ENCODE results near the gene NPIPB2. TPM values are rescaled to one million over a fixed set of nuclear protein-coding genes. Genes with fewer than 3 reads are reported as not detected.

The NPIPB2 gene
- total and polyA plus RNA-seq, 2 of the 13 experiments (the other 11 are each of a cell fraction or from before 2014, with no cell fraction given) = 1.8 to 4.1 TPM

- no peak for TF ChIP-seq SOX13 (IDR thresholded peaks at IDR 0.05)
- TF ChIP-seq SOX13 (CRISPR knock-in tag; conservative IDR thresholded peaks at IDR 0.05 in 1 of 2, IDR thresholded peaks at IDR 0.05 in 1 of 2) = no peak
- TF ChIP-seq ZNF564 (CRISPR knock-in tag; IDR thresholded peaks at IDR 0.05) = no peak
- no peak for TF ChIP-seq ZFP36L2 (CRISPR knock-in tag; IDR thresholded peaks at IDR 0.05)
- 0 out of 2 replicates have a peak, but pooled peaks have one; percentile 47 for TF ChIP-seq ZNF292 (CRISPR knock-in tag; IDR thresholded peaks at IDR 0.05; ENCODE audit: borderline replicate concordance, low read depth)
- no peak for TF ChIP-seq HNRNPH1 (optimal IDR thresholded peaks at IDR 0.05; ENCODE audit: low read depth, low read length)
- 0 out of 2 replicates have a peak, but pooled peaks have one; percentile 26 for TF ChIP-seq ZNF773 (CRISPR knock-in tag; IDR thresholded peaks at IDR 0.05; ENCODE audit: borderline replicate concordance)
- TF ChIP-seq THYN1 (CRISPR knock-in tag; IDR thresholded peaks at IDR 0.05; ENCODE audit: borderline replicate concordance, low read depth) = no peak
- no peak for TF ChIP-seq ATF1 (CRISPR knock-in tag; IDR thresholded peaks at IDR 0.05)
- no peak for TF ChIP-seq ZNF891 (CRISPR knock-in tag; IDR thresholded peaks at IDR 0.05)
- TF ChIP-seq ZNF12 (CRISPR knock-in tag; IDR thresholded peaks at IDR 0.05) = no peak
- TF ChIP-seq ZNF431 (CRISPR knock-in tag; IDR thresholded peaks at IDR 0.05; ENCODE audit: borderline replicate concordance, low read depth) = no peak
- 0 out of 2 replicates have a peak, but pooled peaks have one; percentile 12 for TF ChIP-seq GFI1 (CRISPR knock-in tag; IDR thresholded peaks at IDR 0.05; ENCODE audit: borderline replicate concordance)
- no peak for TF ChIP-seq MED1 (CRISPR knock-in tag; IDR thresholded peaks at IDR 0.05)
- no peak for TF ChIP-seq BATF2 (CRISPR knock-in tag; IDR thresholded peaks at IDR 0.05)
- TF ChIP-seq SMARCC2 (IDR thresholded peaks at IDR 0.05) = no peak
- TF ChIP-seq FIP1L1 (IDR thresholded peaks at IDR 0.05; ENCODE audit: borderline replicate concordance, insufficient read depth, low read depth, low read length) = no peak
- TF ChIP-seq ATF6 (CRISPR knock-in tag; conservative IDR thresholded peaks at IDR 0.05) = no peak
- no peak for TF ChIP-seq SMYD3 (CRISPR knock-in tag; IDR thresholded peaks at IDR 0.05)
- no peak for TF ChIP-seq IRF2 (CRISPR knock-in tag; IDR thresholded peaks at IDR 0.05)
- no peak for TF ChIP-seq ZNF263 (CRISPR knock-in tag; IDR thresholded peaks at IDR 0.05)
- TF ChIP-seq ZNF30 (CRISPR knock-in tag; IDR thresholded peaks at IDR 0.05) = no peak
- TF ChIP-seq HOXA7 (CRISPR knock-in tag; IDR thresholded peaks at IDR 0.05) = no peak
- TF ChIP-seq LCORL (IDR thresholded peaks at IDR 0.05) = no peak
- no peak for TF ChIP-seq LCORL (CRISPR knock-in tag; IDR thresholded peaks at IDR 0.05)
- TF ChIP-seq SOX6 (IDR thresholded peaks at IDR 0.05) = no peak
- 0 out of 2 replicates have a peak, but pooled peaks have one; percentile 13 for TF ChIP-seq SOX6 (CRISPR knock-in tag; IDR thresholded peaks at IDR 0.05)
- TF ChIP-seq ZBTB38 (CRISPR knock-in tag; IDR thresholded peaks at IDR 0.05) = peak; percentile 86
- no peak for TF ChIP-seq SRSF9 (IDR thresholded peaks at IDR 0.05; ENCODE audit: borderline replicate concordance, insufficient read depth, low read depth, low read length, poor library complexity, severe bottlenecking)
- no peak for TF ChIP-seq ARHGAP35 (CRISPR knock-in tag; IDR thresholded peaks at IDR 0.05; ENCODE audit: borderline replicate concordance)
These were observed 31.9 kb downstream of the NPIPB2 start (continued) for GRCh38 chr16:11909653-11910545.
